Amniotic epithelial cell (primary cell): ENCODE results near the gene GSTO1.

Source experiments
- DNase-seq: peaks from one replicate; pipeline ENCODE4 v3.0.0-alpha.2; 2010; ENCODE audit warnings: low read depth

GSTO1 gene

GRCh38 chr10:104251443-104251842, 3.2 kb upstream of the GSTO1 start:
- no peak for DNase-seq

DNA sequence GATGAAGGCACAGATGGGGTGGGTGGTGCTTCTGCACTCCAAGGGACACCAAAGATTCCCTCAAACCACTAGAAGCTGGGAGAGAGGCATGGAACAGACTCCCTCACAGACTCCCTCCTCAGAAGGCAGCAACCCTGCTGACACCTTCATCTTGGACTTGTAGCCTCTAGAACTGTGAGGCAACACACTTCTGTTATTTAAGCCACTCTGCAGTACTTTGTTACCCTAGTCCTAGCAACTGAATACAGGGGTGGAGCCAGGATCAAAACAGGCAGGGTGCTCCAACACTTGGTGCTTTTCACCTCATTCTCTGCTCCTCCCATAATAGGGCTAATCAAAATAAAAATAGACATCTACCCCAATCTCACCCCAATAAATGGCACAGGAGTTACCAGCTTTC, 2.3 kb upstream of the GSTO1 start:
- DNase-seq = no peak

DNA sequence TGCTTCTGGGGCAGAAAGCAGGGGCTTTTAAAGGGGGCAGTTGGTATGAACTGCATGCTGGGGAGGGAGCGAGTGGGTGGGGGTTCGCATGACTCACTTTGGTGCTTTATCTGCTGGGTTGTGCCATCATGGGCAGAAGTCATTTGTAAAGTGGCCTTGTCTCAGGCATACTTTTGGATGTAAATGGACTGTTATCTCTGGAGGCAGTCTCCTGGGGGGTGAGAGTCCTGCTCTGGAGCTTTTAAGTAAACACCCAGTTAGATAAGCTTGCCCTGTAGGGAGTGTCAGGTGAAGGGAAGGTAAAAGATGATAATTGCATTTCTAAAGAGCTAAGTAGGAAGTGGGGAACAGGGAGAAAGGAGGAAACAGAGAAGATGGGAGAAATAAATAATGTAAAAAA, 1.6 kb upstream of the GSTO1 start:
- DNase-seq = peak; percentile 12

GRCh38 chr10:104253606-104254410, 884 bp upstream of the GSTO1 start:
- peak; percentile 48 for DNase-seq

- DNase-seq = peak; percentile 85
These were observed 754 bp downstream of the GSTO1 start for GRCh38 chr10:104255311-104255981.

GRCh38 chr10:104256335-104256961, 1.8 kb downstream of the GSTO1 start:
- DNase-seq = peak; percentile 28

GRCh38 chr10:104257235-104257634, 2.5 kb downstream of the GSTO1 start:
- DNase-seq = no peak

DNA sequence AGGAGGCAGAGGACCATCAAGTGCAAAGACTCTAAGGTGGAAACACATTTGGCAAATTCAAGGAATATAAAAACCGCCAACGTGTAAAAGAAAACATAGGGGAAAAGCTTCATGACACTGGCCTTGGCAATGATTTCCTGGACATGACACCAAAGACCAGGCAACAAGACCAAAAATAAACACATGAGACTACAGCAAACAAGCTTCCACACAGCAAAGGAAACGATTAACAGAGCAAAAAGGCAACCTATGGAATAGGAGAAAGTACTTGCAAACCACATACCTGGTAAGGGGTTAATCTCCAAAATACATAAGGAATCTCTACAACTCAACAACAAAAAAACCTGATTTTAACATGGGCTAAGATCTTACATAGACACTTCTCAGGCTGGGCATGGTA, 3.5 kb downstream of the GSTO1 start:
- DNase-seq = no peak

DNA sequence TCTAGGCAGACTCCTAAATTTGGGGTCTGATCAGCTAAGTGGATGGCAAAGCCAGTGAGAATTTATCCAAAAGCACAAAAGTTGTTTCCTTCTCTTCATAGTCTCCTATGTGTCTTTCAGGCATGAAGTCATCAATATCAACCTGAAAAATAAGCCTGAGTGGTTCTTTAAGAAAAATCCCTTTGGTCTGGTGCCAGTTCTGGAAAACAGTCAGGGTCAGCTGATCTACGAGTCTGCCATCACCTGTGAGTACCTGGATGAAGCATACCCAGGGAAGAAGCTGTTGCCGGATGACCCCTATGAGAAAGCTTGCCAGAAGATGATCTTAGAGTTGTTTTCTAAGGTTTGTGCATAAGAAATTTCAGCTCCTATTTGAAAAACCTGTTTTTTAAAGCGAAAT, 4.8 kb downstream of the GSTO1 start:
- DNase-seq = no peak

GRCh38 chr10:104259999-104260774, 5.5 kb downstream of the GSTO1 start:
- DNase-seq = peak; percentile 24

DNA sequence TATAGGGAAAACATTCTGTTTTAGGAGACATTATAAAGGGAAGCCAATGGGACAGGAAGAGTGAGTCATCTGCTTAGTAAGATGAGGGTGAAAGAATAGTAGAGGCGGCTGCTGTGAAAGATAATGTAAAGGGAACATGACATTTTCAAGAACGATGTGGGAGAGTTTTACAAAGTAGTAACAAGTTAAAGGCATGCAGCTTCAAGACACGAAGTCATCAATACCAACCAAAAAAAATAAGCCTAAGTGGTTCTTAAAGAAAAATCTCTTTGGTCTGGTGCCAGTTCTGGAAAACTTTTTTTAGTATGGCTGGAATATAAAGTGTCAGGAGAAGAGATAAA, 6.1 kb downstream of the GSTO1 start:
- DNase-seq = peak; percentile 62

GRCh38 chr10:104262055-104262454, 7.4 kb downstream of the GSTO1 start:
- DNase-seq = peak; percentile 14

GRCh38 chr10:104264783-104265182, 10.1 kb downstream of the GSTO1 start:
- DNase-seq = no peak

- DNase-seq = no peak
These were observed 13.2 kb downstream of the GSTO1 start for GRCh38 chr10:104267721-104268404.

DNA sequence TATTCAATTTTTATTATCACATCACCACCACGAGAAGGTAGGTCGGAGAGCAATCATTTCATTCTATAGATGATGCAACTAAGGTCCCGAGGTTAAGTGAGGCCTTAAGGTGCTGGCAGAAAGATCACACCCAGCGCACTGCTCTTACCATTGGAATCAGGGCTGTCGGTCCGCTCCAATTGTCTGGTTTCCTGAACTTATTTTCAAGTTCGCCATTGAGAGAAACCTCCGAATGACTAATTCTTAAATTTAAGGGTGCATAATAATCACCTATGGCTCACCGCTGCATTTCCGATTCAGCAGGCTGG, 13.7 kb downstream of the GSTO1 start:
- peak; percentile 16 for DNase-seq

- DNase-seq = peak; percentile 98
These were observed 14.3 kb downstream of the GSTO1 start, which contains the start of gene GSTO2 for GRCh38 chr10:104268713-104269645. GSTO2 (plus strand) TSS chr10:104269184; CDS start chr10:104274916, 5,732 bp downstream.

- peak; percentile 35 for DNase-seq
These were observed 18.6 kb downstream of the GSTO1 start for GRCh38 chr10:104273286-104273685.

- peak; percentile 45 for DNase-seq
These were observed 19.3 kb downstream of the GSTO1 start for GRCh38 chr10:104273899-104274575.

- DNase-seq = peak; percentile 17
These were observed 20.4 kb downstream of the GSTO1 start for GRCh38 chr10:104274762-104275721.
